H9 (cell line): ENCODE data around the gene NRP1. TPM values are rescaled to one million over a fixed set of nuclear protein-coding genes. Genes with fewer than 3 reads are reported as not detected.

Experiments
- DNase-seq: peaks from one replicate; pipeline ENCODE4 v3.0.0-alpha.2; 2017
- H2AFZ ChIP-seq: one replicate; pipeline ENCODE4 v1.6.1; 2013; ENCODE audit warnings: mild to moderate bottlenecking, low read length, control low read depth, moderate library complexity
- H2AK5ac ChIP-seq: 2 replicates; pipeline ENCODE4 v1.6.1; 2013; ENCODE audit warnings: low read length, control low read depth, mixed read lengths; ENCODE audit not compliant: insufficient read length
- H2BK120ac ChIP-seq: one replicate; pipeline ENCODE4 v1.6.1; 2013; ENCODE audit warnings: low read depth, mild to moderate bottlenecking, low read length, control low read depth, inconsistent platforms; ENCODE audit not compliant: poor library complexity, severe bottlenecking
- H2BK12ac ChIP-seq: 2 replicates; pipeline ENCODE4 v1.6.1; 2013; ENCODE audit warnings: low read length, control low read depth, mixed read lengths, low read depth; ENCODE audit not compliant: insufficient read length
- H2BK15ac ChIP-seq: 2 replicates; pipeline ENCODE4 v1.6.1; 2013; ENCODE audit warnings: low read depth, low read length, control low read depth
- H2BK20ac ChIP-seq: one replicate; pipeline ENCODE4 v1.6.1; 2013; ENCODE audit warnings: low read depth, mild to moderate bottlenecking, low read length, control low read depth, inconsistent platforms; ENCODE audit not compliant: poor library complexity, severe bottlenecking
- H2BK5ac ChIP-seq: 2 replicates; pipeline ENCODE4 v1.6.1; 2013; ENCODE audit warnings: low read length, control low read depth, mixed read lengths; ENCODE audit not compliant: insufficient read length
- H3K14ac ChIP-seq: 2 replicates; pipeline ENCODE4 v1.6.1; 2013; ENCODE audit warnings: low read length, control low read depth; ENCODE audit not compliant: insufficient read depth
- H3K18ac ChIP-seq: 2 replicates; pipeline ENCODE4 v1.6.1; 2013; ENCODE audit warnings: low read depth, mild to moderate bottlenecking, mixed read lengths, low read length, control low read depth; ENCODE audit not compliant: insufficient read length
- H3K23ac ChIP-seq: 2 replicates; pipeline ENCODE4 v1.6.1; 2013; ENCODE audit warnings: low read length, control low read depth, mixed read lengths, low read depth; ENCODE audit not compliant: insufficient read length
- H3K23me2 ChIP-seq: 2 replicates; pipeline ENCODE4 v1.6.1; 2013; ENCODE audit warnings: low read depth, mild to moderate bottlenecking, mixed read lengths, low read length, control low read depth; ENCODE audit not compliant: insufficient read length, poor library complexity, severe bottlenecking
- H3K27ac ChIP-seq: 2 replicates; pipeline ENCODE4 v1.5.1; 2013; ENCODE audit warnings: low read length, control low read depth, mixed read lengths, low read depth; ENCODE audit not compliant: insufficient read length
- H3K27me3 ChIP-seq: 2 replicates; pipeline ENCODE4 v1.6.1; 2013; ENCODE audit warnings: low read length, control low read depth, inconsistent platforms; ENCODE audit not compliant: insufficient read depth
- H3K4ac ChIP-seq: 2 replicates; pipeline ENCODE4 v1.6.1; 2013; ENCODE audit warnings: low read depth, mild to moderate bottlenecking, control low read depth, inconsistent platforms, low read length, moderate library complexity
- H3K4me1 ChIP-seq: 2 replicates; pipeline ENCODE4 v1.6.1; 2013; ENCODE audit warnings: low read length, control low read depth, inconsistent platforms; ENCODE audit not compliant: insufficient read depth
- H3K4me2 ChIP-seq: 2 replicates; pipeline ENCODE4 v1.6.1; 2013; ENCODE audit warnings: low read length, control low read depth, mixed read lengths; ENCODE audit not compliant: insufficient read length, insufficient read depth
- H3K56ac ChIP-seq: 2 replicates; pipeline ENCODE4 v1.6.1; 2013; ENCODE audit warnings: low read depth, mild to moderate bottlenecking, mixed read lengths, low read length, control low read depth; ENCODE audit not compliant: insufficient read length
- H3K79me1 ChIP-seq: 2 replicates; pipeline ENCODE4 v1.6.1; 2013; ENCODE audit warnings: low read depth, mild to moderate bottlenecking, moderate library complexity, low read length, control low read depth, inconsistent platforms; ENCODE audit not compliant: insufficient read depth, poor library complexity, severe bottlenecking
- H3K79me2 ChIP-seq: 2 replicates; pipeline ENCODE4 v1.6.1; 2013; ENCODE audit warnings: low read length, control low read depth, inconsistent platforms; ENCODE audit not compliant: insufficient read depth
- H3K9ac ChIP-seq: 2 replicates; pipeline ENCODE4 v1.6.1; 2013; ENCODE audit warnings: low read length, control low read depth, mixed read lengths; ENCODE audit not compliant: insufficient read length; ENCODE audit errors: extremely low read depth
- H3K9me3 ChIP-seq: one replicate; pipeline ENCODE4 v1.6.1; 2013; ENCODE audit warnings: low read depth, low read length, inconsistent platforms; ENCODE audit not compliant: control insufficient read depth
- H3T11ph ChIP-seq: one replicate; pipeline ENCODE4 v1.6.1; 2013; ENCODE audit warnings: mild to moderate bottlenecking, low read length, control low read depth, inconsistent platforms
- H4K20me1 ChIP-seq: one replicate; pipeline ENCODE4 v1.6.1; 2013; ENCODE audit not compliant: control insufficient read depth, insufficient read length, insufficient read depth
- H4K5ac ChIP-seq: 2 replicates; pipeline ENCODE4 v1.6.1; 2013; ENCODE audit warnings: low read depth, mild to moderate bottlenecking, mixed read lengths, low read length, control low read depth; ENCODE audit not compliant: insufficient read length
- H4K8ac ChIP-seq: replicated peaks from 2 replicates; pipeline ENCODE4 v1.6.1; 2013; ENCODE audit warnings: low read length, control low read depth, mixed read lengths, low read depth; ENCODE audit not compliant: insufficient read length
- H4K91ac ChIP-seq: 2 replicates; pipeline ENCODE4 v1.6.1; 2013; ENCODE audit warnings: low read depth, mild to moderate bottlenecking, moderate library complexity, mixed read lengths, low read length, control low read depth; ENCODE audit not compliant: insufficient read length
- H3K27ac Mint-ChIP-seq, 3 experiments: 2 replicates in 2 of 3; 3 replicates in 1 of 3; pipeline ENCODE4 v1.8.0; 2020 to 2021; ENCODE audit warnings: mixed read lengths in 3 of 3, mild to moderate bottlenecking in 1 of 3, moderate library complexity in 1 of 3
- H3K27me3 Mint-ChIP-seq: 2 replicates; pipeline ENCODE4 v1.8.0; 2021; ENCODE audit warnings: low read depth, mild to moderate bottlenecking, moderate library complexity, mixed read lengths
- H3K36me3 Mint-ChIP-seq, 3 experiments: 2 replicates in 2 of 3; 3 replicates in 1 of 3; pipeline ENCODE4 v1.8.0; 2020 to 2021; ENCODE audit warnings: low read depth in 3 of 3, mixed read lengths in 3 of 3; ENCODE audit not compliant: insufficient read depth in 1 of 3
- H3K4me1 Mint-ChIP-seq, 2 experiments: 2 replicates each; pipeline ENCODE4 v1.8.0; 2020; ENCODE audit warnings: mixed read lengths in 2 of 2
- H3K4me3 Mint-ChIP-seq, 2 experiments: 2 replicates in 1 of 2; 3 replicates in 1 of 2; pipeline ENCODE4 v1.8.0; 2020 to 2021; ENCODE audit warnings: mild to moderate bottlenecking in 2 of 2, mixed read lengths in 2 of 2, moderate library complexity in 1 of 2
- H3K9me3 Mint-ChIP-seq, 2 experiments: 2 replicates in 1 of 2; 3 replicates in 1 of 2; pipeline ENCODE4 v1.8.0; 2020; ENCODE audit warnings: mild to moderate bottlenecking in 2 of 2, mixed read lengths in 2 of 2, moderate library complexity in 1 of 2
- CTCF ChIP-seq: fragments of 200-600 bp; sonication (generic); conservative IDR thresholded peaks from 3 replicates; pipeline ENCODE4 v1.8.0; 2021; ENCODE audit warnings: antibody characterized with exemption, mild to moderate bottlenecking
- WGBS: extraction: QIAGEN DNeasy Blood & Tissue Kit; methylation state at CpG from one replicate; pipeline ENCODE4 v1.1.7; 2013; ENCODE audit warnings: missing lambda C conversion rate, low lambda C conversion rate, mixed read lengths; ENCODE audit not compliant: insufficient read length; ENCODE audit errors: extremely low coverage; 5-methylcytosine and 5-hydroxymethylcytosine counted together
- total RNA-seq: library from RNA; stranded (reverse); gene quantifications from 2 replicates; pipeline ENCODE4 v1.2.1, GENCODE V29; 2021

Gene NRP1
- total RNA-seq, 1 experiment from 2014 or later = 4.6 TPM

GRCh38 chr10:33273295-33274002, 61.0 kb downstream of the NRP1 start:
- Mint-ChIP-seq H3K36me3 (no peaks in the 10 kb centered on the region; a peak in 1 of 7 replicates), H3K27ac (no peak overlapping the region), H3K9me3 (no peaks in the 10 kb centered on the region), H3K4me1 (peaks cover 14 to 35% of the 10 kb centered on the region in 2 experiments), H3K27me3 (no peaks in the 10 kb centered on the region), H3K4me3 (no peak overlapping the region)
- Histone ChIP-seq H3K14ac (no peak overlapping the region), H3K79me2 (no peaks in the 10 kb centered on the region), H2AFZ (no peak overlapping the region), H3T11ph (no peak overlapping the region), H3K4me2 (no peak overlapping the region), H2AK5ac (no peak overlapping the region), H2BK15ac (no peak overlapping the region), H3K18ac (no peak overlapping the region), H3K23me2 (no peaks in the 10 kb centered on the region), H3K9me3 (no peaks in the 10 kb centered on the region), H3K56ac (no peak overlapping the region), H3K27me3 (no peaks in the 10 kb centered on the region), H2BK12ac (no peak overlapping the region), H3K23ac (no peak overlapping the region), H3K4ac (no peak overlapping the region), H3K79me1 (no peaks in the 10 kb centered on the region), H4K8ac (no peak overlapping the region), H2BK120ac (no peak overlapping the region), H4K5ac (no peak overlapping the region), H3K9ac (no peak overlapping the region), H4K20me1 (no peaks in the 10 kb centered on the region), H2BK20ac (no peak overlapping the region), H2BK5ac (no peak overlapping the region), H3K4me1 (peaks cover 2% of the 10 kb centered on the region; the same call in 1 of the 2 replicates), H3K27ac (no peak overlapping the region), H4K91ac (no peak overlapping the region)
- DNase-seq = peak; percentile 33
- TF ChIP-seq CTCF = no peak
- no CpG with 5 or more reads among the region's 19 CpGs for WGBS
